H1 (cell line): ENCODE measurements around the gene KIN. TPM values are rescaled to one million over a fixed set of nuclear protein-coding genes. Genes with fewer than 3 reads are reported as not detected.

Experiments
- CTCF ChIA-PET: fragments of 300-600 bp; sonication (Branson Sonifier 250); formaldehyde crosslinking; loops from one replicate; lab custom pipeline; 2021; ENCODE audit not compliant: partially characterized antibody; lab: Charles Lee
- POLR2A ChIA-PET: fragments of 300-600 bp; sonication (Branson Sonifier 250); formaldehyde crosslinking; loops from one replicate; lab custom pipeline; 2021; ENCODE audit warnings: inconsistent platforms; ENCODE audit not compliant: partially characterized antibody; lab: Charles Lee
- DNase-seq, 2 experiments: peaks; one replicate each; pipeline versions ENCODE4 v3.0.0 to v3.0.0-alpha.2; 2010 to 2022; ENCODE audit warnings: low spot score in 2 of 2, low read depth in 1 of 2, mixed read lengths in 1 of 2
- FAIRE-seq: peaks from 2 replicates; lab custom pipeline; 2011; peaks lifted over from hg19 to GRCh38; lab: Jason Lieb, UNC
- H2AFZ ChIP-seq: 2 replicates; pipeline ENCODE4 v1.8.1; 2012; ENCODE audit warnings: low read length, inconsistent platforms
- H2AK5ac ChIP-seq: 2 replicates; pipeline ENCODE4 v1.6.1; 2013; ENCODE audit warnings: low read depth, low read length
- H2BK120ac ChIP-seq: replicated peaks from 2 replicates; pipeline ENCODE3; 2013; ENCODE audit warnings: low read depth, low read length, inconsistent platforms
- H2BK12ac ChIP-seq: 2 replicates; pipeline ENCODE4 v1.6.1; 2013; ENCODE audit warnings: low read depth, low read length
- H2BK15ac ChIP-seq: 2 replicates; pipeline ENCODE4 v1.6.1; 2013; ENCODE audit warnings: low read length
- H2BK20ac ChIP-seq: 2 replicates; pipeline ENCODE4 v1.6.1; 2013; ENCODE audit warnings: low read length
- H2BK5ac ChIP-seq: 2 replicates; pipeline ENCODE4 v1.6.1; 2013; ENCODE audit warnings: low read depth, low read length
- H3K14ac ChIP-seq: 2 replicates; pipeline ENCODE4 v1.6.1; 2013; ENCODE audit warnings: inconsistent platforms; ENCODE audit not compliant: insufficient read length
- H3K18ac ChIP-seq: 2 replicates; pipeline ENCODE4 v1.6.1; 2013; ENCODE audit warnings: low read length; ENCODE audit errors: extremely low read depth
- H3K23ac ChIP-seq: 2 replicates; pipeline ENCODE4 v1.6.1; 2013; ENCODE audit warnings: inconsistent platforms; ENCODE audit not compliant: insufficient read length
- H3K23me2 ChIP-seq: 2 replicates; pipeline ENCODE4 v1.6.1; 2013; ENCODE audit warnings: low read depth, low read length
- H3K27ac ChIP-seq: 2 replicates; pipeline ENCODE4 v1.6.1; 2011; ENCODE audit warnings: low read depth, low read length, inconsistent platforms
- H3K27me3 ChIP-seq, 4 experiments: replicated peaks in 1 of 4; 1 replicate in 1 of 4; 2 replicates in 3 of 4; pipeline versions ENCODE4 v1.6.1 to v1.8.1; 2011 to 2013; ENCODE audit warnings: low read length in 3 of 4, mild to moderate bottlenecking in 3 of 4, inconsistent platforms in 2 of 4, mixed read lengths in 2 of 4, moderate library complexity in 1 of 4; ENCODE audit not compliant: control insufficient read depth in 3 of 4, insufficient read depth in 3 of 4; ENCODE audit errors: extremely low read depth in 1 of 4
- H3K36me3 ChIP-seq, 4 experiments: 2 replicates each; pipeline versions ENCODE4 v1.6.1 to v1.8.1; 2011 to 2013; ENCODE audit warnings: mild to moderate bottlenecking in 4 of 4, low read length in 3 of 4, moderate library complexity in 2 of 4, control low read depth in 1 of 4, inconsistent platforms in 1 of 4; ENCODE audit not compliant: insufficient read depth in 4 of 4, control insufficient read depth in 2 of 4
- H3K4ac ChIP-seq: replicated peaks from 2 replicates; pipeline ENCODE3; 2013; ENCODE audit warnings: low read length, low read depth, mixed read lengths, inconsistent platforms; ENCODE audit not compliant: insufficient read length
- H3K4me1 ChIP-seq, 4 experiments: replicated peaks in 1 of 4; 1 replicate in 1 of 4; 2 replicates in 3 of 4; pipeline versions ENCODE4 v1.6.1 to v1.8.1; 2011 to 2013; ENCODE audit warnings: low read length in 3 of 4, inconsistent platforms in 2 of 4, mixed read lengths in 1 of 4; ENCODE audit not compliant: insufficient read depth in 4 of 4, control insufficient read depth in 3 of 4
- H3K4me2 ChIP-seq, 2 experiments: 2 replicates each; pipeline versions ENCODE4 v1.6.1 to v1.8.1; 2011 to 2013; ENCODE audit warnings: low read depth in 2 of 2, low read length in 2 of 2, control low read depth in 1 of 2, inconsistent platforms in 1 of 2, mild to moderate bottlenecking in 1 of 2; ENCODE audit not compliant: insufficient read depth in 1 of 2
- H3K4me3 ChIP-seq, 4 experiments: fragments of 200-600, 300-600 bp in 1 of 4; sonication (generic), shearing (Covaris generic), sonication (Bioruptor Twin) in 1 of 4; 2 replicates each; pipeline versions ENCODE4 v1.5.1 to v1.8.1; 2011 to 2016; ENCODE audit warnings: low read length in 4 of 4, low read depth in 3 of 4, control low read depth in 2 of 4, inconsistent platforms in 2 of 4, mild to moderate bottlenecking in 2 of 4, mixed read lengths in 1 of 4, moderate library complexity in 1 of 4; ENCODE audit not compliant: insufficient read depth in 2 of 4; ENCODE audit errors: extremely low read depth in 1 of 4
- H3K56ac ChIP-seq: replicated peaks from 2 replicates; pipeline ENCODE3; 2013; ENCODE audit warnings: low read depth, mild to moderate bottlenecking, mixed read lengths, low read length, inconsistent platforms; ENCODE audit not compliant: insufficient read length
- H3K79me1 ChIP-seq: 2 replicates; pipeline ENCODE4 v1.6.1; 2013; ENCODE audit warnings: low read depth, low read length, control low read depth
- H3K79me2 ChIP-seq, 2 experiments: 2 replicates each; pipeline versions ENCODE4 v1.6.1 to v1.8.1; 2012 to 2013; ENCODE audit warnings: low read length in 2 of 2, mild to moderate bottlenecking in 2 of 2, inconsistent platforms in 1 of 2; ENCODE audit not compliant: insufficient read depth in 2 of 2, control insufficient read depth in 1 of 2
- H3K9ac ChIP-seq, 4 experiments: replicated peaks in 1 of 4; 1 replicate in 1 of 4; 2 replicates in 3 of 4; pipeline versions ENCODE4 v1.6.1 to v1.8.1; 2011 to 2013; ENCODE audit warnings: low read depth in 3 of 4, low read length in 3 of 4, control low read depth in 2 of 4, mild to moderate bottlenecking in 2 of 4, moderate library complexity in 2 of 4, inconsistent platforms in 1 of 4; ENCODE audit errors: extremely low read depth in 1 of 4
- H3K9me3 ChIP-seq, 2 experiments: 2 replicates each; pipeline versions ENCODE4 v1.6.1 to v1.8.1; 2012 to 2013; ENCODE audit warnings: mild to moderate bottlenecking in 2 of 2, moderate library complexity in 2 of 2, control low read depth in 1 of 2, inconsistent platforms in 1 of 2, low read depth in 1 of 2, low read length in 1 of 2, mixed read lengths in 1 of 2; ENCODE audit not compliant: insufficient read depth in 2 of 2
- H4K20me1 ChIP-seq, 2 experiments: replicated peaks in 1 of 2; 2 replicates each; pipeline versions ENCODE3 to v1.8.1; 2011 to 2013; ENCODE audit warnings: inconsistent platforms in 2 of 2, low read length in 2 of 2, mild to moderate bottlenecking in 1 of 2; ENCODE audit not compliant: insufficient read depth in 2 of 2, control insufficient read depth in 1 of 2
- H4K5ac ChIP-seq: 2 replicates; pipeline ENCODE4 v1.6.1; 2013; ENCODE audit warnings: low read length, low read depth, mixed read lengths, inconsistent platforms; ENCODE audit not compliant: insufficient read length
- H4K8ac ChIP-seq: 2 replicates; pipeline ENCODE4 v1.8.0; 2013; ENCODE audit warnings: mild to moderate bottlenecking, moderate library complexity, low read length, inconsistent platforms; ENCODE audit not compliant: insufficient read depth; ENCODE audit errors: extremely low read depth
- H4K91ac ChIP-seq: replicated peaks from 2 replicates; pipeline ENCODE3; 2013; ENCODE audit warnings: low read length, mixed read lengths, inconsistent platforms; ENCODE audit not compliant: insufficient read length
- CEBPB ChIP-seq: IDR thresholded peaks from 2 replicates; pipeline ENCODE4 v1.6.1; 2012; ENCODE audit warnings: low read depth, low read length
- GTF2F1 ChIP-seq: IDR thresholded peaks from 2 replicates; pipeline ENCODE4 v1.6.1; 2012; ENCODE audit warnings: low read depth, low read length, improper control_type of control experiment, borderline replicate concordance
- SUZ12 ChIP-seq: fragments of 200-600 bp; sonication (generic); IDR thresholded peaks from 2 replicates; pipeline ENCODE4 v1.6.1; 2012; ENCODE audit warnings: mild to moderate bottlenecking, inconsistent platforms, low read length, moderate library complexity, mixed read lengths
- WGBS, 2 experiments: shearing (Covaris generic) in 1 of 2; methylation state at CpG; one replicate each; pipeline versions ENCODE4 v1.1.6 to v1.1.7; 2013 to 2015; ENCODE audit warnings: low lambda C conversion rate in 2 of 2, mixed read lengths in 2 of 2, inconsistent platforms in 1 of 2, low coverage in 1 of 2, missing lambda C conversion rate in 1 of 2; ENCODE audit not compliant: insufficient replicate concordance in 2 of 2, insufficient coverage in 1 of 2, insufficient read length in 1 of 2; ENCODE audit errors: extremely low coverage in 1 of 2, missing lambda C conversion rate in 1 of 2; 5-methylcytosine and 5-hydroxymethylcytosine counted together
- polyA plus RNA-seq, 7 experiments: library from polyadenylated mRNA; depleted of rRNA in 3 of 7; stranded (reverse) in 5 of 7; unstranded in 2 of 7; fragments of >200 nt in 5 of 7; fragments of 200-250 nt in 2 of 7; gene quantifications; 1 replicate in 5 of 7; 2 replicates in 1 of 7; 4 replicates in 1 of 7; pipeline versions ENCODE4 v1.2.1 to v1.2.3, GENCODE V29; 2011 to 2013; ENCODE audit warnings: missing spikeins in 2 of 7, mixed read lengths in 2 of 7
- total RNA-seq: library from RNA; stranded (reverse); fragmentation: NEBNext Ultra II Directional; extraction: Animal tissue kit (Norgen Biotek cat#: 25700); gene quantifications from 2 replicates; pipeline ENCODE4 v1.2.1, GENCODE V29; 2021

Gene KIN
- total and polyA plus RNA-seq, 2 of the 8 experiments (the other 6 are each of a cell fraction or from before 2014, with no cell fraction given) = 3.7 to 16.5 TPM

- WGBS, 2 experiments = 90% methylated on average over 6 of the region's 6 CpGs; no CpG with 5 or more reads in 1 of the 2 experiments
Measured at GRCh38 chr10:7752251-7752650, 35.5 kb downstream of the KIN start.

More at GRCh38 chr10:7752251-7752650, 35.5 kb downstream of the KIN start:
- H3K9me3 ChIP-seq = no peaks in the 10 kb centered on the region
- H3K9ac ChIP-seq = no peak overlapping the region
- no peaks in the 10 kb centered on the region for H3K27me3 ChIP-seq
- H2AK5ac ChIP-seq = no peak overlapping the region
- peaks cover 0 to 2% of the 10 kb centered on the region in 2 experiments for H4K20me1 ChIP-seq
- H3K56ac ChIP-seq = no peak overlapping the region
- no peak overlapping the region for H2BK20ac ChIP-seq
- no peak for DNase-seq
- no peak for FAIRE-seq
- H3K4ac ChIP-seq = no peak overlapping the region
- no peaks in the 10 kb centered on the region for H3K79me1 ChIP-seq
- no peak overlapping the region for H4K91ac ChIP-seq
- no peak for TF ChIP-seq SUZ12
- no peak for TF ChIP-seq CEBPB
- TF ChIP-seq GTF2F1 = no peak
- TF ChIP-seq, all 59 proteins: peak for 0
- H4K8ac ChIP-seq = no peak overlapping the region
- H2BK12ac ChIP-seq = no peak overlapping the region
- peaks cover 0 to 32% (median 14%) of the 10 kb centered on the region in 4 experiments; a peak in 7 of 8 replicates for H3K36me3 ChIP-seq
- POLR2A ChIA-PET = interaction anchor here (1.2 kb wide), 1 partner anchor 9 kb away, joined by 3 read pairs; no protein-coding TSS in a partner anchor
- no peaks in the 10 kb centered on the region for H3K79me2 ChIP-seq
- no peak overlapping the region for H2BK120ac ChIP-seq
- H2BK5ac ChIP-seq = no peak overlapping the region
- no peak overlapping the region for H4K5ac ChIP-seq
- H3K23ac ChIP-seq = no peak overlapping the region
- CTCF ChIA-PET = interaction anchor here (1.0 to 1.7 kb wide), 2 partner anchors 8 to 10 kb away, joined by 3 to 4 read pairs; no protein-coding TSS in a partner anchor
- H3K18ac ChIP-seq = no peak overlapping the region
- H3K23me2 ChIP-seq = no peaks in the 10 kb centered on the region
- no peak overlapping the region for H3K4me3 ChIP-seq
- H3K4me2 ChIP-seq = no peak overlapping the region
- H3K4me1 ChIP-seq = no peaks in the 10 kb centered on the region
- no peak overlapping the region for H2BK15ac ChIP-seq
- H2AFZ ChIP-seq = no peak overlapping the region
- no peak overlapping the region for H3K27ac ChIP-seq
- no peak overlapping the region for H3K14ac ChIP-seq
